Fibroblast of skin of left quadriceps (primary cell): ENCODE measurements around the gene CGRRF1.

Source experiments
- DNase-seq, 2 experiments: peaks; one replicate each; pipeline ENCODE4 v3.0.0-alpha.2; 2013; ENCODE audit warnings: low read depth in 2 of 2

The CGRRF1 gene

GRCh38 chr14:54509546-54510501 is at the start of gene CGRRF1:
Gene CGRRF1, plus strand, starts transcription at chr14:54509906. Its CDS starts 54 bp downstream, at chr14:54509960.
- peak; percentile 96 to 97 for DNase-seq

- no peak for DNase-seq
These were observed 47.7 kb upstream of the CGRRF1 start for GRCh38 chr14:54462048-54462447.

- DNase-seq, result no peak
These were observed 44.1 kb upstream of the CGRRF1 start for GRCh38 chr14:54465654-54466053.

GRCh38 chr14:54467280-54467679 is 42.4 kb upstream of the CGRRF1 start:
- no peak for DNase-seq

GRCh38 chr14:54470701-54471100 is 39.0 kb upstream of the CGRRF1 start:
- DNase-seq, result no peak

GRCh38 chr14:54471641-54472040 is 38.1 kb upstream of the CGRRF1 start:
- DNase-seq, result no peak

GRCh38 chr14:54472315-54472714 is 37.4 kb upstream of the CGRRF1 start:
- no peak for DNase-seq

- DNase-seq, result no peak
These were observed 35.4 kb upstream of the CGRRF1 start for GRCh38 chr14:54474232-54474793.

GRCh38 chr14:54475187-54475899 is 34.4 kb upstream of the CGRRF1 start:
- DNase-seq, result no peak

GRCh38 chr14:54475911-54476310 is 33.8 kb upstream of the CGRRF1 start:
- DNase-seq, result peak; percentile 35 to 45

- no peak for DNase-seq
These were observed 31.0 kb upstream of the CGRRF1 start for GRCh38 chr14:54478636-54479215.

- no peak for DNase-seq
These were observed 28.7 kb upstream of the CGRRF1 start for GRCh38 chr14:54480830-54481562.

- DNase-seq, result no peak
These were observed 28.0 kb upstream of the CGRRF1 start for GRCh38 chr14:54481695-54482094.

GRCh38 chr14:54483073-54483745 is 26.5 kb upstream of the CGRRF1 start:
- no peak for DNase-seq

GRCh38 chr14:54483846-54484245 is 25.9 kb upstream of the CGRRF1 start:
- no peak for DNase-seq

GRCh38 chr14:54486685-54487084 is 23.0 kb upstream of the CGRRF1 start:
- no peak for DNase-seq

- no peak for DNase-seq
These were observed 21.9 kb upstream of the CGRRF1 start for GRCh38 chr14:54487771-54488170.

- DNase-seq, result no peak
These were observed 21.4 kb upstream of the CGRRF1 start for GRCh38 chr14:54488318-54488645.

- peak; percentile 81 to 83 for DNase-seq
These were observed 20.9 kb upstream of the CGRRF1 start, which contains the start of gene GMFB for GRCh38 chr14:54488646-54489317. Gene GMFB, minus strand, starts transcription at chr14:54488980. Its CDS starts 53 bp downstream, at chr14:54488927.

- no peak for DNase-seq
These were observed 20.4 kb upstream of the CGRRF1 start for GRCh38 chr14:54489318-54489683.
